Measurements from ENCODE around the gene TMED4. TPM values are rescaled to one million over a fixed set of nuclear protein-coding genes. Genes with fewer than 3 reads are reported as not detected.

Gene TMED4
- total RNA-seq, 1 donor from 2014 or later: 71.4 TPM

- no peak for DNase-seq
Measured at GRCh38 chr7:44540592-44541027, 41.4 kb downstream of the TMED4 start.

- DNase-seq: no peak
Measured at GRCh38 chr7:44539669-44540506, 42.1 kb downstream of the TMED4 start.

- DNase-seq: no peak
Measured at GRCh38 chr7:44538798-44539668, 43.0 kb downstream of the TMED4 start.

- no peak for DNase-seq
Measured at GRCh38 chr7:44538093-44538797, 43.8 kb downstream of the TMED4 start.

GRCh38 chr7:44537442-44537841 is 44.6 kb downstream of the TMED4 start:
- no peak for DNase-seq

- DNase-seq: no peak
Measured at GRCh38 chr7:44536090-44536489, 45.9 kb downstream of the TMED4 start.

- DNase-seq: no peak
Measured at GRCh38 chr7:44535348-44536064, 46.5 kb downstream of the TMED4 start.

GRCh38 chr7:44534501-44534900 is 47.5 kb downstream of the TMED4 start:
- no peak for DNase-seq

- DNase-seq: peak; percentile 14
Measured at GRCh38 chr7:44534087-44534486, 47.9 kb downstream of the TMED4 start.

- no peak for DNase-seq
Measured at GRCh38 chr7:44533301-44534055, 48.6 kb downstream of the TMED4 start.

GRCh38 chr7:44531421-44532380 is 50.3 kb downstream of the TMED4 start:
- DNase-seq: no peak

GRCh38 chr7:44530990-44531389 is 51.0 kb downstream of the TMED4 start:
- DNase-seq: no peak

Other genes starting within 250 kb of the TMED4 start
- gene NUDCD3, start 91.6 kb downstream of the TMED4 start, total RNA-seq: 47.8 TPM
- gene NPC1L1, start 40.9 kb downstream of the TMED4 start, total RNA-seq: 0.30 TPM
- gene DDX56, start 8.3 kb downstream of the TMED4 start, total RNA-seq: 45.4 TPM
- gene OGDH, start 24.4 kb upstream of the TMED4 start, total RNA-seq: 53.1 TPM
- gene ZMIZ2, start 166.6 kb upstream of the TMED4 start, total RNA-seq: 11.8 TPM
- 1,071 TPM for gene PPIA, start 214.4 kb upstream of the TMED4 start, total RNA-seq